Peyer's patch (tissue), 4 donors: ENCODE data around the gene NT5DC4.

Experiments
- POLR2A ChIP-seq, 2 donors: fragments of 450-650 bp; IDR thresholded peaks; one replicate each; pipeline ENCODE4 v1.5.1; 2017; ENCODE audit warnings: antibody characterized with exemption in 2 of 2, mild to moderate bottlenecking in 2 of 2, moderate library complexity in 2 of 2
- TF ChIP-seq, protein P1 (sequence below), 6 experiments: fragments of 450-650 bp in 4 of 6; fragments of 200-600 bp in 2 of 6; sonication (generic) in 1 of 6; IDR thresholded peaks; one replicate each; pipeline ENCODE4 v1.5.1; 2017 to 2019; ENCODE audit warnings: antibody characterized with exemption in 6 of 6, mild to moderate bottlenecking in 3 of 6, moderate library complexity in 1 of 6

- TF ChIP-seq, protein P1, sequence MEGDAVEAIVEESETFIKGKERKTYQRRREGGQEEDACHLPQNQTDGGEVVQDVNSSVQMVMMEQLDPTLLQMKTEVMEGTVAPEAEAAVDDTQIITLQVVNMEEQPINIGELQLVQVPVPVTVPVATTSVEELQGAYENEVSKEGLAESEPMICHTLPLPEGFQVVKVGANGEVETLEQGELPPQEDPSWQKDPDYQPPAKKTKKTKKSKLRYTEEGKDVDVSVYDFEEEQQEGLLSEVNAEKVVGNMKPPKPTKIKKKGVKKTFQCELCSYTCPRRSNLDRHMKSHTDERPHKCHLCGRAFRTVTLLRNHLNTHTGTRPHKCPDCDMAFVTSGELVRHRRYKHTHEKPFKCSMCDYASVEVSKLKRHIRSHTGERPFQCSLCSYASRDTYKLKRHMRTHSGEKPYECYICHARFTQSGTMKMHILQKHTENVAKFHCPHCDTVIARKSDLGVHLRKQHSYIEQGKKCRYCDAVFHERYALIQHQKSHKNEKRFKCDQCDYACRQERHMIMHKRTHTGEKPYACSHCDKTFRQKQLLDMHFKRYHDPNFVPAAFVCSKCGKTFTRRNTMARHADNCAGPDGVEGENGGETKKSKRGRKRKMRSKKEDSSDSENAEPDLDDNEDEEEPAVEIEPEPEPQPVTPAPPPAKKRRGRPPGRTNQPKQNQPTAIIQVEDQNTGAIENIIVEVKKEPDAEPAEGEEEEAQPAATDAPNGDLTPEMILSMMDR (IDR thresholded peaks at IDR 0.05) = no peak
- TF ChIP-seq POLR2A (IDR thresholded peaks at IDR 0.05) = no peak
These were observed 20.7 kb upstream of the NT5DC4 start for GRCh38 chr2:112699984-112700667.
